ENCODE measurements around the gene AGPAT4.
"Not testable (repeated sequence)": the region's sequence is repeated elsewhere in the genome, so short reads cannot be mapped to it uniquely, and the experiment has no call there.

AGPAT4 gene

GRCh38 chr6:161198783-161199460 lies 74.9 kb downstream of the AGPAT4 start:
- no peak for DNase-seq

- DNase-seq, result no peak
Observed at GRCh38 chr6:161198176-161198575, 75.7 kb downstream of the AGPAT4 start.

GRCh38 chr6:161195386-161195785 lies 78.5 kb downstream of the AGPAT4 start:
- no peak for DNase-seq

- no peak for DNase-seq
Observed at GRCh38 chr6:161194374-161194773, 79.5 kb downstream of the AGPAT4 start.

- DNase-seq, result no peak
Observed at GRCh38 chr6:161192636-161193411, 81.0 kb downstream of the AGPAT4 start.

GRCh38 chr6:161191671-161192070 lies 82.2 kb downstream of the AGPAT4 start:
- no peak for DNase-seq

GRCh38 chr6:161191007-161191406 lies 82.9 kb downstream of the AGPAT4 start:
- no peak for DNase-seq

GRCh38 chr6:161189891-161190290 lies 84.0 kb downstream of the AGPAT4 start:
- no peak for DNase-seq

GRCh38 chr6:161188547-161189465 lies 85.1 kb downstream of the AGPAT4 start:
- DNase-seq, result no peak

GRCh38 chr6:161186173-161186769 lies 87.6 kb downstream of the AGPAT4 start:
- no peak for DNase-seq

GRCh38 chr6:161181121-161181520 lies 92.7 kb downstream of the AGPAT4 start:
- no peak for DNase-seq

- not testable (repeated sequence) for DNase-seq
Observed at GRCh38 chr6:161178155-161178554, 95.7 kb downstream of the AGPAT4 start.

- not testable (repeated sequence) for DNase-seq
Observed at GRCh38 chr6:161176428-161176827, 97.4 kb downstream of the AGPAT4 start.

- not testable (repeated sequence) for DNase-seq
Observed at GRCh38 chr6:161172769-161173168, 101.1 kb downstream of the AGPAT4 start.

GRCh38 chr6:161171207-161171606 lies 102.7 kb downstream of the AGPAT4 start:
- no peak for DNase-seq

GRCh38 chr6:161169696-161170095 lies 104.2 kb downstream of the AGPAT4 start:
- DNase-seq, result no peak

GRCh38 chr6:161169035-161169434 lies 104.8 kb downstream of the AGPAT4 start:
- no peak for DNase-seq

- no peak for DNase-seq
Observed at GRCh38 chr6:161168281-161168891, 105.5 kb downstream of the AGPAT4 start.

- DNase-seq, result no peak
Observed at GRCh38 chr6:161166677-161167076, 107.2 kb downstream of the AGPAT4 start.

- DNase-seq, result no peak
Observed at GRCh38 chr6:161166176-161166575, 107.7 kb downstream of the AGPAT4 start.

GRCh38 chr6:161164182-161164625 lies 109.7 kb downstream of the AGPAT4 start:
- DNase-seq, result no peak

- no peak for DNase-seq
Observed at GRCh38 chr6:161163466-161164181, 110.2 kb downstream of the AGPAT4 start.
